Hair follicular keratinocyte (primary cell): ENCODE measurements around the gene AQP2. TPM values are rescaled to one million over a fixed set of nuclear protein-coding genes. Genes with fewer than 3 reads are reported as not detected.

Experiments used
- total RNA-seq: library from RNA; depleted of rRNA; stranded (reverse); fragments of >200 nt; gene quantifications from 2 replicates; pipeline ENCODE4 v1.2.3, GENCODE V29; 2015

The AQP2 gene
- not detected in 2 replicates for total RNA-seq

GRCh38 chr12:49950273-49951251 is at the start of gene AQP2:
Gene AQP2 (plus strand): TSS chr12:49950737. CDS start chr12:49950831, 94 bp downstream.

GRCh38 chr12:49903700-49904423 is 46.7 kb upstream of the AQP2 start, which contains the start of gene FAIM2:
Gene FAIM2 (minus strand): TSS chr12:49903900. CDS start chr12:49903792, 108 bp downstream.

GRCh38 chr12:49961111-49961922 is 10.8 kb downstream of the AQP2 start, which contains the start of gene AQP5:
Gene AQP5 (plus strand): TSS chr12:49961872. CDS start chr12:49962018, 146 bp downstream.

GRCh38 chr12:49972641-49973360 is 22.3 kb downstream of the AQP2 start, which contains the start of gene AQP6:
Gene AQP6 (plus strand): TSS chr12:49972947. CDS start chr12:49973174, 227 bp downstream.

Other genes starting within 250 kb of the AQP2 start
- gene FMNL3, start 243.3 kb upstream of the AQP2 start, total RNA-seq, result 7.8 and 16.9 TPM in 2 replicates
- gene TMBIM6, start 209.2 kb upstream of the AQP2 start, total RNA-seq, result 390 and 469 TPM in 2 replicates
- gene NCKAP5L, start 122.3 kb upstream of the AQP2 start, total RNA-seq, result 13.9 and 19.5 TPM in 2 replicates
- 2.8 and 3.3 TPM in 2 replicates for gene BCDIN3D, start 107.6 kb upstream of the AQP2 start, total RNA-seq
- not detected in 2 replicates for gene FAIM2, start 46.8 kb upstream of the AQP2 start, total RNA-seq
- gene AQP5, start 11.1 kb downstream of the AQP2 start, total RNA-seq, result not detected in 2 replicates
- gene AQP6, start 22.2 kb downstream of the AQP2 start, total RNA-seq, result 0.47 TPM in 1 of 2 replicates, not detected in the other
- gene RACGAP1, start 74.8 kb downstream of the AQP2 start, total RNA-seq, result 31.0 and 79.8 TPM in 2 replicates
- gene ASIC1, start 106.9 kb downstream of the AQP2 start, total RNA-seq, result 3.5 and 8.4 TPM in 2 replicates
- 68.8 and 97.3 TPM in 2 replicates for gene SMARCD1, start 134.6 kb downstream of the AQP2 start, total RNA-seq
- 0.08 and 0.39 TPM in 2 replicates for gene GPD1, start 153.3 kb downstream of the AQP2 start, total RNA-seq
- gene COX14, start 161.5 kb downstream of the AQP2 start, total RNA-seq, result 54.0 and 65.0 TPM in 2 replicates
- 26.2 and 32.7 TPM in 2 replicates for gene CERS5, start 216.6 kb downstream of the AQP2 start, total RNA-seq